ENCODE data around the gene GSTM1.

- TF ChIP-seq REST (IDR thresholded peaks at IDR 0.05; ENCODE audit: insufficient read depth in 1 of 2, low read depth in 2 of 2, low read length in 2 of 2), result no peak
- no peak for TF ChIP-seq POLR2AphosphoS5 (IDR thresholded peaks at IDR 0.05; ENCODE audit: low read depth, low read length)
- no peak for TF ChIP-seq TAF1 (IDR thresholded peaks at IDR 0.05; ENCODE audit: borderline replicate concordance, insufficient read depth, low read length)
- TF ChIP-seq FOXP2 (optimal IDR thresholded peaks at IDR 0.05; ENCODE audit: borderline replicate concordance, extremely low read depth, extremely low read length, insufficient read depth), result no peak
- TF ChIP-seq SIN3A (IDR thresholded peaks at IDR 0.05; ENCODE audit: borderline replicate concordance, insufficient read depth, low read length), result no peak
Observed at GRCh38 chr1:109642626-109643025, 45.0 kb upstream of the GSTM1 start.

Data from PFSK-1 (cell line).